SK-N-SH (cell line): ENCODE data around the gene PTPRK. TPM values are rescaled to one million over a fixed set of nuclear protein-coding genes. Genes with fewer than 3 reads are reported as not detected.

Source experiments
- CTCF ChIA-PET: fragments of 300-600, 350-600 bp; formaldehyde crosslinking; extraction: SDS; loops from one replicate; lab custom pipeline; 2021; lab: Yijun Ruan, JAX
- POLR2A ChIA-PET: fragments of 350-600 bp; sonication (Branson Sonifier 250); formaldehyde crosslinking; extraction: SDS; loops from one replicate; lab custom pipeline; 2020; ENCODE audit warnings: antibody characterized with exemption, inconsistent platforms; lab: Yijun Ruan, JAX
- DNase-seq: peaks from one replicate; pipeline ENCODE4 v3.0.0; 2012
- H2AFZ ChIP-seq: fragments of 200-600 bp; sonication (generic); 2 replicates; pipeline ENCODE4 v1.8.1; 2016; ENCODE audit warnings: antibody characterized with exemption, mild to moderate bottlenecking, low read depth
- H3F3A ChIP-seq: fragments of 200-600 bp; sonication (generic); replicated peaks from 2 replicates; pipeline ENCODE3; 2016; ENCODE audit warnings: antibody characterized with exemption, mild to moderate bottlenecking; ENCODE audit not compliant: insufficient read depth
- H3K27ac ChIP-seq, 2 experiments: fragments of 200-500 bp in 1 of 2; fragments of 200-600 bp in 1 of 2; sonication (Bioruptor generic) in 1 of 2; sonication (generic), shearing (Covaris generic) in 1 of 2; 2 replicates each; pipeline versions ENCODE4 v1.5.1 to v1.6.1; 2014 to 2016; ENCODE audit warnings: low read depth in 2 of 2, inconsistent platforms in 1 of 2, low read length in 1 of 2, mild to moderate bottlenecking in 1 of 2, mixed read lengths in 1 of 2
- H3K27me3 ChIP-seq: fragments of 200-600 bp; sonication (generic), shearing (Covaris generic); 2 replicates; pipeline ENCODE4 v1.6.1; 2016; ENCODE audit warnings: mixed run types; ENCODE audit not compliant: insufficient read depth
- H3K36me3 ChIP-seq, 2 experiments: fragments of 200-500 bp in 1 of 2; fragments of 200-600 bp in 1 of 2; sonication (Bioruptor generic) in 1 of 2; sonication (generic) in 1 of 2; replicated peaks in 1 of 2; 2 replicates each; pipeline versions ENCODE3 to v1.5.1; 2014 to 2016; ENCODE audit warnings: low read length in 1 of 2, mild to moderate bottlenecking in 1 of 2; ENCODE audit not compliant: insufficient read depth in 2 of 2, control insufficient read depth in 1 of 2
- H3K4me1 ChIP-seq, 2 experiments: fragments of 200-500 bp in 1 of 2; fragments of 200-600 bp in 1 of 2; sonication (Bioruptor generic) in 1 of 2; sonication (generic), shearing (Covaris generic) in 1 of 2; 2 replicates each; pipeline versions ENCODE4 v1.5.1 to v1.6.1; 2014 to 2016; ENCODE audit warnings: low read depth in 1 of 2, low read length in 1 of 2, mixed run types in 1 of 2; ENCODE audit not compliant: insufficient read depth in 2 of 2, control insufficient read depth in 1 of 2
- H3K4me2 ChIP-seq: fragments of 200-600 bp; sonication (generic), shearing (Covaris generic); 2 replicates; pipeline ENCODE4 v1.6.1; 2017; ENCODE audit warnings: mixed run types
- H3K4me3 ChIP-seq, 2 experiments: fragments of 200-500 bp in 1 of 2; fragments of 200-600 bp in 1 of 2; sonication (Bioruptor generic) in 1 of 2; sonication (generic), shearing (Covaris generic) in 1 of 2; 2 replicates each; pipeline versions ENCODE4 v1.5.1 to v1.8.1; 2014 to 2016; ENCODE audit warnings: low read depth in 2 of 2, inconsistent platforms in 1 of 2, low read length in 1 of 2, mild to moderate bottlenecking in 1 of 2, mixed read lengths in 1 of 2, moderate library complexity in 1 of 2
- H3K79me2 ChIP-seq: fragments of 200-600 bp; sonication (generic); 2 replicates; pipeline ENCODE4 v1.8.1; 2017; ENCODE audit warnings: mild to moderate bottlenecking; ENCODE audit not compliant: insufficient read depth
- H3K9ac ChIP-seq: fragments of 200-600 bp; sonication (generic); 2 replicates; pipeline ENCODE4 v1.6.1; 2017; ENCODE audit warnings: mixed run types
- H3K9me2 ChIP-seq: fragments of 200-600 bp; sonication (generic); 2 replicates; pipeline ENCODE4 v1.6.1; 2017; ENCODE audit warnings: mixed run types
- H3K9me3 ChIP-seq: fragments of 200-600 bp; sonication (generic); 2 replicates; pipeline ENCODE4 v1.6.1; 2017; ENCODE audit warnings: mixed run types, mild to moderate bottlenecking, moderate library complexity
- H4K20me1 ChIP-seq: fragments of 200-600 bp; sonication (generic); 2 replicates; pipeline ENCODE4 v1.6.1; 2017; ENCODE audit warnings: mild to moderate bottlenecking, mixed run types; ENCODE audit not compliant: insufficient read depth
- ELF1 ChIP-seq: IDR thresholded peaks from 2 replicates; pipeline ENCODE4 v1.4.0; 2012
- FOXM1 ChIP-seq: IDR thresholded peaks from 2 replicates; pipeline ENCODE4 v1.4.0; 2012; ENCODE audit warnings: low read depth, mild to moderate bottlenecking
- MXI1 ChIP-seq: IDR thresholded peaks from 2 replicates; pipeline ENCODE4 v1.6.1; 2012; ENCODE audit warnings: mild to moderate bottlenecking, low read depth, low read length, improper control_type of control experiment
- NFIC ChIP-seq: IDR thresholded peaks from 2 replicates; pipeline ENCODE4 v1.4.0; 2012; ENCODE audit warnings: borderline replicate concordance
- PBX3 ChIP-seq: IDR thresholded peaks from 2 replicates; pipeline ENCODE4; 2012
- RFX5 ChIP-seq: IDR thresholded peaks from 2 replicates; pipeline ENCODE4 v1.6.1; 2012; ENCODE audit warnings: mild to moderate bottlenecking, improper control_type of control experiment, low read length
- RXRA ChIP-seq: IDR thresholded peaks from 2 replicates; pipeline ENCODE4 v1.4.0; 2012; ENCODE audit warnings: low read depth, mild to moderate bottlenecking, borderline replicate concordance
- SMC3 ChIP-seq: IDR thresholded peaks from 2 replicates; pipeline ENCODE4 v1.6.1; 2012; ENCODE audit warnings: low read depth, low read length, improper control_type of control experiment
- TCF12 ChIP-seq: IDR thresholded peaks from 2 replicates; pipeline ENCODE4 v1.4.0; 2012
- USF2 ChIP-seq: fragments of 150-350 bp; IDR thresholded peaks from 2 replicates; pipeline ENCODE4 v1.6.1; 2017; ENCODE audit warnings: antibody characterized with exemption, low read length, low read depth, borderline replicate concordance
- YY1 ChIP-seq: IDR thresholded peaks from 2 replicates; pipeline ENCODE4 v1.4.0; 2012; ENCODE audit warnings: low read depth, mild to moderate bottlenecking
- WGBS: methylation state at CpG from one replicate; pipeline ENCODE4 v1.1.6; 2017; ENCODE audit warnings: low lambda C conversion rate; 5-methylcytosine and 5-hydroxymethylcytosine counted together
- polyA plus RNA-seq, 3 experiments: library from polyadenylated mRNA; depleted of rRNA; stranded (reverse); fragments of >200 nt; gene quantifications; 2 replicates each; pipeline ENCODE4 v1.2.3, GENCODE V29; 2012
- TF ChIP-seq, protein P1 (sequence below): IDR thresholded peaks from 2 replicates; pipeline ENCODE4 v1.6.1; 2012; ENCODE audit warnings: mild to moderate bottlenecking, low read depth, low read length, moderate library complexity
- TF ChIP-seq, protein P2 (sequence below): fragments of 150-350 bp; IDR thresholded peaks from 2 replicates; pipeline ENCODE4 v1.6.1; 2016; ENCODE audit warnings: mild to moderate bottlenecking, low read depth, low read length
- TF ChIP-seq, protein P3 (sequence below): IDR thresholded peaks from 2 replicates; pipeline ENCODE4 v1.4.0; 2012; ENCODE audit warnings: low read depth, borderline replicate concordance

PTPRK gene
- polyA plus RNA-seq, 1 of the 3 experiments (the other 2 are of a cell fraction): 9.5 TPM

GRCh38 chr6:128371136-128371535 is 149.3 kb downstream of the PTPRK start:
- peak overlapping the region in 1 of 2 experiments; percentile 59; a peak in 1 of 4 replicates for H3K27ac ChIP-seq
- no peak overlapping the region for H3K4me2 ChIP-seq
- no peaks in the 10 kb centered on the region for H3K9me3 ChIP-seq
- no peak for TF ChIP-seq ELF1
- no peak for TF ChIP-seq SMC3
- TF ChIP-seq NFIC: no peak
- TF ChIP-seq PBX3: no peak
- TF ChIP-seq, protein P1, sequence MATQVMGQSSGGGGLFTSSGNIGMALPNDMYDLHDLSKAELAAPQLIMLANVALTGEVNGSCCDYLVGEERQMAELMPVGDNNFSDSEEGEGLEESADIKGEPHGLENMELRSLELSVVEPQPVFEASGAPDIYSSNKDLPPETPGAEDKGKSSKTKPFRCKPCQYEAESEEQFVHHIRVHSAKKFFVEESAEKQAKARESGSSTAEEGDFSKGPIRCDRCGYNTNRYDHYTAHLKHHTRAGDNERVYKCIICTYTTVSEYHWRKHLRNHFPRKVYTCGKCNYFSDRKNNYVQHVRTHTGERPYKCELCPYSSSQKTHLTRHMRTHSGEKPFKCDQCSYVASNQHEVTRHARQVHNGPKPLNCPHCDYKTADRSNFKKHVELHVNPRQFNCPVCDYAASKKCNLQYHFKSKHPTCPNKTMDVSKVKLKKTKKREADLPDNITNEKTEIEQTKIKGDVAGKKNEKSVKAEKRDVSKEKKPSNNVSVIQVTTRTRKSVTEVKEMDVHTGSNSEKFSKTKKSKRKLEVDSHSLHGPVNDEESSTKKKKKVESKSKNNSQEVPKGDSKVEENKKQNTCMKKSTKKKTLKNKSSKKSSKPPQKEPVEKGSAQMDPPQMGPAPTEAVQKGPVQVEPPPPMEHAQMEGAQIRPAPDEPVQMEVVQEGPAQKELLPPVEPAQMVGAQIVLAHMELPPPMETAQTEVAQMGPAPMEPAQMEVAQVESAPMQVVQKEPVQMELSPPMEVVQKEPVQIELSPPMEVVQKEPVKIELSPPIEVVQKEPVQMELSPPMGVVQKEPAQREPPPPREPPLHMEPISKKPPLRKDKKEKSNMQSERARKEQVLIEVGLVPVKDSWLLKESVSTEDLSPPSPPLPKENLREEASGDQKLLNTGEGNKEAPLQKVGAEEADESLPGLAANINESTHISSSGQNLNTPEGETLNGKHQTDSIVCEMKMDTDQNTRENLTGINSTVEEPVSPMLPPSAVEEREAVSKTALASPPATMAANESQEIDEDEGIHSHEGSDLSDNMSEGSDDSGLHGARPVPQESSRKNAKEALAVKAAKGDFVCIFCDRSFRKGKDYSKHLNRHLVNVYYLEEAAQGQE: no peak
- TF ChIP-seq YY1: no peak
- no peak for TF ChIP-seq RXRA
- no peak for TF ChIP-seq RFX5
- no peak for TF ChIP-seq USF2
- TF ChIP-seq FOXM1: no peak
- no peak for TF ChIP-seq MXI1
- TF ChIP-seq, protein P2, sequence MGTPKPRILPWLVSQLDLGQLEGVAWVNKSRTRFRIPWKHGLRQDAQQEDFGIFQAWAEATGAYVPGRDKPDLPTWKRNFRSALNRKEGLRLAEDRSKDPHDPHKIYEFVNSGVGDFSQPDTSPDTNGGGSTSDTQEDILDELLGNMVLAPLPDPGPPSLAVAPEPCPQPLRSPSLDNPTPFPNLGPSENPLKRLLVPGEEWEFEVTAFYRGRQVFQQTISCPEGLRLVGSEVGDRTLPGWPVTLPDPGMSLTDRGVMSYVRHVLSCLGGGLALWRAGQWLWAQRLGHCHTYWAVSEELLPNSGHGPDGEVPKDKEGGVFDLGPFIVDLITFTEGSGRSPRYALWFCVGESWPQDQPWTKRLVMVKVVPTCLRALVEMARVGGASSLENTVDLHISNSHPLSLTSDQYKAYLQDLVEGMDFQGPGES: no peak
- TF ChIP-seq, protein P3, sequence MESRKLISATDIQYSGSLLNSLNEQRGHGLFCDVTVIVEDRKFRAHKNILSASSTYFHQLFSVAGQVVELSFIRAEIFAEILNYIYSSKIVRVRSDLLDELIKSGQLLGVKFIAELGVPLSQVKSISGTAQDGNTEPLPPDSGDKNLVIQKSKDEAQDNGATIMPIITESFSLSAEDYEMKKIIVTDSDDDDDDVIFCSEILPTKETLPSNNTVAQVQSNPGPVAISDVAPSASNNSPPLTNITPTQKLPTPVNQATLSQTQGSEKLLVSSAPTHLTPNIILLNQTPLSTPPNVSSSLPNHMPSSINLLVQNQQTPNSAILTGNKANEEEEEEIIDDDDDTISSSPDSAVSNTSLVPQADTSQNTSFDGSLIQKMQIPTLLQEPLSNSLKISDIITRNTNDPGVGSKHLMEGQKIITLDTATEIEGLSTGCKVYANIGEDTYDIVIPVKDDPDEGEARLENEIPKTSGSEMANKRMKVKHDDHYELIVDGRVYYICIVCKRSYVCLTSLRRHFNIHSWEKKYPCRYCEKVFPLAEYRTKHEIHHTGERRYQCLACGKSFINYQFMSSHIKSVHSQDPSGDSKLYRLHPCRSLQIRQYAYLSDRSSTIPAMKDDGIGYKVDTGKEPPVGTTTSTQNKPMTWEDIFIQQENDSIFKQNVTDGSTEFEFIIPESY: no peak
- no peak for TF ChIP-seq TCF12
- no peak overlapping the region for H2AFZ ChIP-seq
- H3K9me2 ChIP-seq: no peaks in the 10 kb centered on the region
- no peaks in the 10 kb centered on the region for H3K36me3 ChIP-seq
- H3K9ac ChIP-seq: no peak overlapping the region
- peaks cover 25% of the 10 kb centered on the region for H3F3A ChIP-seq
- 79% methylated on average over 4 of the region's 4 CpGs for WGBS
- H3K79me2 ChIP-seq: peaks cover 24% of the 10 kb centered on the region; the same call in 1 of the 2 replicates
- ChIA-PET POLR2A (no interaction called here), CTCF (no interaction called here)
- no peaks in the 10 kb centered on the region; the same call in 1 of the 2 replicates for H4K20me1 ChIP-seq
- DNase-seq: no peak
- no peaks in the 10 kb centered on the region for H3K27me3 ChIP-seq
- H3K4me3 ChIP-seq: no peak overlapping the region
- H3K4me1 ChIP-seq: peaks cover 0 to 16% of the 10 kb centered on the region in 2 experiments; a peak in 1 of 4 replicates
